ENCODE data around the gene PRPH2. TPM values are rescaled to one million over a fixed set of nuclear protein-coding genes. Genes with fewer than 3 reads are reported as not detected.
A peak's percentile ranks its signal among the peaks of the same experiment; 100 is the strongest.

Gene PRPH2
- total and polyA plus RNA-seq, 2 of the 13 experiments (the other 11 are each of a cell fraction or from before 2014, with no cell fraction given), result 0.03 to 0.04 TPM

DNA sequence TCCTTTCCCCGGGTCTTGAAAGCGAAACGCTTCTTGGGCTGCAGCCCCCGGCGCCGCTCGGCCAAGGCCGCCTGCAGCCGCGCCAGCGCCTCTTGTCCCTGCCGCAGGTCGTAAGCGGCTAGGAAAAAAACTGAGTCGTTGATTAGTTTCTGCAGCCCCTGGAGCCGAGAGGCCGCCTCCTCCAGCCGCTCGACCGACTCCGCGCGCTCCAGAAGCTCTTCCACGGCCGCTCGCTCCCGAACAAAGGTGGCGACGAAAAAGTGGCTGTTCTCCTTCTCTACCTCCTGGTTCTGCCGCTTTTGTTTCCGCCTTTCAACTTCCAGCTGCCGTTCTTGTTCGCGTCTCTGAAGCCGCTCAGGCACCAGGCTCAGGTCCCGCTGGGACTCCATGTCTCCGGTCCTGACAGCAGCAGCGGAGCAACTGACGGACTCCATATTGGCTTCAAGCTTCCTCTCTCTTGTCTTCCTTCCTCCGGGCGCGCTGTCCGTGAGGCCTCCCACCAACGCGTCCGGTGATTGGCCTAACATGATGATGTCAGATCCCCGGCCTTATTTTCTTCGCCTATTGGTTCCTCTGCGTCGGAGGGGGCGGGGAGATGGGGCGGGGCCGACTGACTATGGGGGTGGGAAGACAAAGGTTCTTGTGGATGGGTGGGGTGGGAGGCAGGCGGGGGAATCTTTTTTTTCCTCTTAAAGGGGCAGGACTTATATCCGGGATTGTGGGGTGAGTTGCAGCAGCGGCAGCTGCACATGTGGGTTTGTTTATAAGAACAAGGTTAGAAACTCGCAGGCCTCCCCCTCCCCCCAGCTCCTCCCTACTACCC lies 23.5 kb upstream of the PRPH2 start, which contains the start of gene TBCC (continued):
- TF ChIP-seq, protein P1, sequence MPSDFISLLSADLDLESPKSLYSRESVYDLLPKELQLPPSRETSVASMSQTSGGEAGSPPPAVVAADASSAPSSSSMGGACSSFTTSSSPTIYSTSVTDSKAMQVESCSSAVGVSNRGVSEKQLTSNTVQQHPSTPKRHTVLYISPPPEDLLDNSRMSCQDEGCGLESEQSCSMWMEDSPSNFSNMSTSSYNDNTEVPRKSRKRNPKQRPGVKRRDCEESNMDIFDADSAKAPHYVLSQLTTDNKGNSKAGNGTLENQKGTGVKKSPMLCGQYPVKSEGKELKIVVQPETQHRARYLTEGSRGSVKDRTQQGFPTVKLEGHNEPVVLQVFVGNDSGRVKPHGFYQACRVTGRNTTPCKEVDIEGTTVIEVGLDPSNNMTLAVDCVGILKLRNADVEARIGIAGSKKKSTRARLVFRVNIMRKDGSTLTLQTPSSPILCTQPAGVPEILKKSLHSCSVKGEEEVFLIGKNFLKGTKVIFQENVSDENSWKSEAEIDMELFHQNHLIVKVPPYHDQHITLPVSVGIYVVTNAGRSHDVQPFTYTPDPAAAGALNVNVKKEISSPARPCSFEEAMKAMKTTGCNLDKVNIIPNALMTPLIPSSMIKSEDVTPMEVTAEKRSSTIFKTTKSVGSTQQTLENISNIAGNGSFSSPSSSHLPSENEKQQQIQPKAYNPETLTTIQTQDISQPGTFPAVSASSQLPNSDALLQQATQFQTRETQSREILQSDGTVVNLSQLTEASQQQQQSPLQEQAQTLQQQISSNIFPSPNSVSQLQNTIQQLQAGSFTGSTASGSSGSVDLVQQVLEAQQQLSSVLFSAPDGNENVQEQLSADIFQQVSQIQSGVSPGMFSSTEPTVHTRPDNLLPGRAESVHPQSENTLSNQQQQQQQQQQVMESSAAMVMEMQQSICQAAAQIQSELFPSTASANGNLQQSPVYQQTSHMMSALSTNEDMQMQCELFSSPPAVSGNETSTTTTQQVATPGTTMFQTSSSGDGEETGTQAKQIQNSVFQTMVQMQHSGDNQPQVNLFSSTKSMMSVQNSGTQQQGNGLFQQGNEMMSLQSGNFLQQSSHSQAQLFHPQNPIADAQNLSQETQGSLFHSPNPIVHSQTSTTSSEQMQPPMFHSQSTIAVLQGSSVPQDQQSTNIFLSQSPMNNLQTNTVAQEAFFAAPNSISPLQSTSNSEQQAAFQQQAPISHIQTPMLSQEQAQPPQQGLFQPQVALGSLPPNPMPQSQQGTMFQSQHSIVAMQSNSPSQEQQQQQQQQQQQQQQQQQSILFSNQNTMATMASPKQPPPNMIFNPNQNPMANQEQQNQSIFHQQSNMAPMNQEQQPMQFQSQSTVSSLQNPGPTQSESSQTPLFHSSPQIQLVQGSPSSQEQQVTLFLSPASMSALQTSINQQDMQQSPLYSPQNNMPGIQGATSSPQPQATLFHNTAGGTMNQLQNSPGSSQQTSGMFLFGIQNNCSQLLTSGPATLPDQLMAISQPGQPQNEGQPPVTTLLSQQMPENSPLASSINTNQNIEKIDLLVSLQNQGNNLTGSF (CRISPR knock-in tag; IDR thresholded peaks at IDR 0.05), result peak; percentile 67; the same call in 1 of the 2 replicates
- TF ChIP-seq ARID2 (CRISPR knock-in tag; IDR thresholded peaks at IDR 0.05; ENCODE audit: borderline replicate concordance), result peak; percentile 21; the same call in 1 of the 2 replicates
- TF ChIP-seq HOXA3 (CRISPR knock-in tag; IDR thresholded peaks at IDR 0.05), result peak; percentile 77
- TF ChIP-seq ZBTB3 (CRISPR knock-in tag; IDR thresholded peaks at IDR 0.05; ENCODE audit: borderline replicate concordance, low read depth), result no peak; the same call in 1 of the 2 replicates
- TF ChIP-seq ZSCAN20 (CRISPR knock-in tag; IDR thresholded peaks at IDR 0.05; ENCODE audit: borderline replicate concordance), result peak; percentile 93; the same call in 1 of the 2 replicates
- TF ChIP-seq, protein P2, sequence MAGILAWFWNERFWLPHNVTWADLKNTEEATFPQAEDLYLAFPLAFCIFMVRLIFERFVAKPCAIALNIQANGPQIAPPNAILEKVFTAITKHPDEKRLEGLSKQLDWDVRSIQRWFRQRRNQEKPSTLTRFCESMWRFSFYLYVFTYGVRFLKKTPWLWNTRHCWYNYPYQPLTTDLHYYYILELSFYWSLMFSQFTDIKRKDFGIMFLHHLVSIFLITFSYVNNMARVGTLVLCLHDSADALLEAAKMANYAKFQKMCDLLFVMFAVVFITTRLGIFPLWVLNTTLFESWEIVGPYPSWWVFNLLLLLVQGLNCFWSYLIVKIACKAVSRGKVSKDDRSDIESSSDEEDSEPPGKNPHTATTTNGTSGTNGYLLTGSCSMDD (CRISPR knock-in tag; IDR thresholded peaks at IDR 0.05), result peak; percentile 54; the same call in 1 of the 2 replicates
- TF ChIP-seq, protein P3, sequence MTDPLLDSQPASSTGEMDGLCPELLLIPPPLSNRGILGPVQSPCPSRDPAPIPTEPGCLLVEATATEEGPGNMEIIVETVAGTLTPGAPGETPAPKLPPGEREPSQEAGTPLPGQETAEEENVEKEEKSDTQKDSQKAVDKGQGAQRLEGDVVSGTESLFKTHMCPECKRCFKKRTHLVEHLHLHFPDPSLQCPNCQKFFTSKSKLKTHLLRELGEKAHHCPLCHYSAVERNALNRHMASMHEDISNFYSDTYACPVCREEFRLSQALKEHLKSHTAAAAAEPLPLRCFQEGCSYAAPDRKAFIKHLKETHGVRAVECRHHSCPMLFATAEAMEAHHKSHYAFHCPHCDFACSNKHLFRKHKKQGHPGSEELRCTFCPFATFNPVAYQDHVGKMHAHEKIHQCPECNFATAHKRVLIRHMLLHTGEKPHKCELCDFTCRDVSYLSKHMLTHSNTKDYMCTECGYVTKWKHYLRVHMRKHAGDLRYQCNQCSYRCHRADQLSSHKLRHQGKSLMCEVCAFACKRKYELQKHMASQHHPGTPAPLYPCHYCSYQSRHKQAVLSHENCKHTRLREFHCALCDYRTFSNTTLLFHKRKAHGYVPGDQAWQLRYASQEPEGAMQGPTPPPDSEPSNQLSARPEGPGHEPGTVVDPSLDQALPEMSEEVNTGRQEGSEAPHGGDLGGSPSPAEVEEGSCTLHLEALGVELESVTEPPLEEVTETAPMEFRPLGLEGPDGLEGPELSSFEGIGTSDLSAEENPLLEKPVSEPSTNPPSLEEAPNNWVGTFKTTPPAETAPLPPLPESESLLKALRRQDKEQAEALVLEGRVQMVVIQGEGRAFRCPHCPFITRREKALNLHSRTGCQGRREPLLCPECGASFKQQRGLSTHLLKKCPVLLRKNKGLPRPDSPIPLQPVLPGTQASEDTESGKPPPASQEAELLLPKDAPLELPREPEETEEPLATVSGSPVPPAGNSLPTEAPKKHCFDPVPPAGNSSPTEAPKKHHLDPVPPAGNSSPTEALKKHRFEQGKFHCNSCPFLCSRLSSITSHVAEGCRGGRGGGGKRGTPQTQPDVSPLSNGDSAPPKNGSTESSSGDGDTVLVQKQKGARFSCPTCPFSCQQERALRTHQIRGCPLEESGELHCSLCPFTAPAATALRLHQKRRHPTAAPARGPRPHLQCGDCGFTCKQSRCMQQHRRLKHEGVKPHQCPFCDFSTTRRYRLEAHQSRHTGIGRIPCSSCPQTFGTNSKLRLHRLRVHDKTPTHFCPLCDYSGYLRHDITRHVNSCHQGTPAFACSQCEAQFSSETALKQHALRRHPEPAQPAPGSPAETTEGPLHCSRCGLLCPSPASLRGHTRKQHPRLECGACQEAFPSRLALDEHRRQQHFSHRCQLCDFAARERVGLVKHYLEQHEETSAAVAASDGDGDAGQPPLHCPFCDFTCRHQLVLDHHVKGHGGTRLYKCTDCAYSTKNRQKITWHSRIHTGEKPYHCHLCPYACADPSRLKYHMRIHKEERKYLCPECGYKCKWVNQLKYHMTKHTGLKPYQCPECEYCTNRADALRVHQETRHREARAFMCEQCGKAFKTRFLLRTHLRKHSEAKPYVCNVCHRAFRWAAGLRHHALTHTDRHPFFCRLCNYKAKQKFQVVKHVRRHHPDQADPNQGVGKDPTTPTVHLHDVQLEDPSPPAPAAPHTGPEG (CRISPR knock-in tag; IDR thresholded peaks at IDR 0.05), result no peak; the same call in none of the 2 replicates
- TF ChIP-seq CBX2 (IDR thresholded peaks at IDR 0.05; ENCODE audit: low read depth, low read length), result no peak
- TF ChIP-seq CBX2 (CRISPR knock-in tag; IDR thresholded peaks at IDR 0.05; ENCODE audit: low read depth), result no peak
- TF ChIP-seq, protein P4, sequence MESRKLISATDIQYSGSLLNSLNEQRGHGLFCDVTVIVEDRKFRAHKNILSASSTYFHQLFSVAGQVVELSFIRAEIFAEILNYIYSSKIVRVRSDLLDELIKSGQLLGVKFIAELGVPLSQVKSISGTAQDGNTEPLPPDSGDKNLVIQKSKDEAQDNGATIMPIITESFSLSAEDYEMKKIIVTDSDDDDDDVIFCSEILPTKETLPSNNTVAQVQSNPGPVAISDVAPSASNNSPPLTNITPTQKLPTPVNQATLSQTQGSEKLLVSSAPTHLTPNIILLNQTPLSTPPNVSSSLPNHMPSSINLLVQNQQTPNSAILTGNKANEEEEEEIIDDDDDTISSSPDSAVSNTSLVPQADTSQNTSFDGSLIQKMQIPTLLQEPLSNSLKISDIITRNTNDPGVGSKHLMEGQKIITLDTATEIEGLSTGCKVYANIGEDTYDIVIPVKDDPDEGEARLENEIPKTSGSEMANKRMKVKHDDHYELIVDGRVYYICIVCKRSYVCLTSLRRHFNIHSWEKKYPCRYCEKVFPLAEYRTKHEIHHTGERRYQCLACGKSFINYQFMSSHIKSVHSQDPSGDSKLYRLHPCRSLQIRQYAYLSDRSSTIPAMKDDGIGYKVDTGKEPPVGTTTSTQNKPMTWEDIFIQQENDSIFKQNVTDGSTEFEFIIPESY (CRISPR knock-in tag; IDR thresholded peaks at IDR 0.05), result no peak
- TF ChIP-seq GFI1 (CRISPR knock-in tag; IDR thresholded peaks at IDR 0.05; ENCODE audit: borderline replicate concordance), result peak; percentile 58; the same call in 1 of the 2 replicates
- TF ChIP-seq ZNF629 (CRISPR knock-in tag; conservative IDR thresholded peaks at IDR 0.05), result no peak; the same call in 1 of the 2 replicates
- no peak for TF ChIP-seq ZNF674 (CRISPR knock-in tag; IDR thresholded peaks at IDR 0.05; ENCODE audit: low read depth)
